Measurements from ENCODE around the gene CCN2. TPM values are rescaled to one million over a fixed set of nuclear protein-coding genes. Genes with fewer than 3 reads are reported as not detected.

The CCN2 gene
- total and polyA plus RNA-seq, 2 of the 8 experiments (the other 6 are each of a cell fraction or from before 2014, with no cell fraction given), result 25.0 to 107 TPM

- Histone ChIP-seq H3K79me2 (ENCODE audit: control insufficient read depth in 1 of 2, insufficient read depth in 2 of 2, low read length in 2 of 2) (no peaks in the 10 kb centered on the region), H3K4me3 (ENCODE audit: extremely low read depth in 1 of 4, insufficient read depth in 2 of 4, low read depth in 3 of 4, low read length in 4 of 4) (no peak overlapping the region), H2BK120ac (replicated peaks; ENCODE audit: low read depth, low read length) (no peak overlapping the region), H3K79me1 (ENCODE audit: low read depth, low read length) (no peaks in the 10 kb centered on the region), H3K27ac (ENCODE audit: low read depth, low read length) (no peak overlapping the region), H3K23ac (ENCODE audit: insufficient read length) (no peak overlapping the region), H3K27me3 (replicated peaks in 1 of 4; ENCODE audit: control insufficient read depth in 3 of 4, extremely low read depth in 1 of 4, insufficient read depth in 3 of 4, low read length in 3 of 4) (no peaks in the 10 kb centered on the region), H3K36me3 (ENCODE audit: control insufficient read depth in 2 of 4, insufficient read depth in 4 of 4, low read length in 3 of 4) (no peaks in the 10 kb centered on the region; a peak in 1 of 8 replicates), H3K4ac (replicated peaks; ENCODE audit: insufficient read length, low read depth, low read length) (no peak overlapping the region), H2AFZ (ENCODE audit: low read length) (no peak overlapping the region), H3K9ac (replicated peaks in 1 of 4; ENCODE audit: extremely low read depth in 1 of 4, low read depth in 3 of 4, low read length in 3 of 4) (no peak overlapping the region), H4K5ac (ENCODE audit: insufficient read length, low read depth, low read length) (no peak overlapping the region), H2BK15ac (ENCODE audit: low read length) (no peak overlapping the region), H4K20me1 (replicated peaks in 1 of 2; ENCODE audit: control insufficient read depth in 1 of 2, insufficient read depth in 2 of 2, low read length in 2 of 2) (no peaks in the 10 kb centered on the region), H3K14ac (ENCODE audit: insufficient read length) (no peak overlapping the region), H3K4me2 (ENCODE audit: insufficient read depth in 1 of 2, low read depth in 2 of 2, low read length in 2 of 2) (no peak overlapping the region), H4K8ac (ENCODE audit: extremely low read depth, insufficient read depth, low read length) (no peak overlapping the region), H4K91ac (replicated peaks; ENCODE audit: insufficient read length, low read length) (no peak overlapping the region), H2BK20ac (ENCODE audit: low read length) (no peak overlapping the region), H3K4me1 (replicated peaks in 1 of 4; ENCODE audit: control insufficient read depth in 3 of 4, insufficient read depth in 4 of 4, low read length in 3 of 4) (peaks cover 0 to 6% (median 0%) of the 10 kb centered on the region in 4 experiments; a peak in 1 of 7 replicates), H2BK12ac (ENCODE audit: low read depth, low read length) (no peak overlapping the region), H3K56ac (replicated peaks; ENCODE audit: insufficient read length, low read depth, low read length) (no peak overlapping the region), H3K18ac (ENCODE audit: extremely low read depth, low read length) (no peak overlapping the region), H2AK5ac (ENCODE audit: low read depth, low read length) (no peak overlapping the region), H3K23me2 (ENCODE audit: low read depth, low read length) (no peaks in the 10 kb centered on the region), H3K9me3 (ENCODE audit: insufficient read depth in 2 of 2, low read depth in 1 of 2, low read length in 1 of 2) (no peaks in the 10 kb centered on the region), H2BK5ac (ENCODE audit: low read depth, low read length) (no peak overlapping the region)
- WGBS, 2 experiments (ENCODE audit: extremely low coverage in 1 of 2, insufficient coverage in 1 of 2, insufficient read length in 1 of 2, insufficient replicate concordance in 2 of 2, low coverage in 1 of 2, low lambda C conversion rate in 2 of 2, missing lambda C conversion rate in 1 of 2), result 91% methylated on average over 2 of the region's 2 CpGs; no CpG with 5 or more reads in 1 of the 2 experiments
- DNase-seq (ENCODE audit: low read depth in 1 of 2, low spot score in 2 of 2) (no peak), FAIRE-seq (no peak)
- ChIA-PET CTCF (ENCODE audit: partially characterized antibody) (interaction anchor here (0.8 to 1.1 kb wide), 2 partner anchors 10 to 18 kb away, joined by 3 to 4 read pairs; no protein-coding TSS in a partner anchor), POLR2A (ENCODE audit: partially characterized antibody) (interaction anchor here (1.2 kb wide), 1 partner anchor 49 kb away, joined by 3 read pairs; the partner anchor contains the start of gene CCN2)
- TF ChIP-seq RBBP5 (IDR thresholded peaks at IDR 0.05; ENCODE audit: borderline replicate concordance, low read depth, low read length) (no peak), FOSL1 (IDR thresholded peaks at IDR 0.05; ENCODE audit: insufficient read depth, low read depth, low read length) (no peak), TEAD4 (IDR thresholded peaks at IDR 0.05; ENCODE audit: low read depth, low read length) (no peak), SRF (IDR thresholded peaks at IDR 0.05; ENCODE audit: low read depth, low read length) (no peak), EP300 (IDR thresholded peaks at IDR 0.05; ENCODE audit: borderline replicate concordance in 1 of 2, low read depth in 2 of 2, low read length in 2 of 2) (no peak), ZNF274 (IDR thresholded peaks at IDR 0.05; ENCODE audit: borderline replicate concordance, extremely low read depth, low read length) (no peak), RXRA (IDR thresholded peaks at IDR 0.05; ENCODE audit: insufficient read depth, low read depth, low read length) (no peak), SIN3A (conservative IDR thresholded peaks at IDR 0.05 in 1 of 2, IDR thresholded peaks at IDR 0.05 in 1 of 2; ENCODE audit: low read depth in 1 of 2, low read length in 2 of 2) (no peak), POU5F1 (IDR thresholded peaks at IDR 0.05; ENCODE audit: low read depth, low read length) (no peak)
Observed at GRCh38 chr6:132000296-132000695, 49.1 kb upstream of the CCN2 start.
